Measurements from ENCODE around the gene TANC1. TPM values are rescaled to one million over a fixed set of nuclear protein-coding genes. Genes with fewer than 3 reads are reported as not detected.

TANC1 gene
- total and polyA plus RNA-seq, 5 donors, result 22.8 to 75.8 (median 46.5) TPM

DNA sequence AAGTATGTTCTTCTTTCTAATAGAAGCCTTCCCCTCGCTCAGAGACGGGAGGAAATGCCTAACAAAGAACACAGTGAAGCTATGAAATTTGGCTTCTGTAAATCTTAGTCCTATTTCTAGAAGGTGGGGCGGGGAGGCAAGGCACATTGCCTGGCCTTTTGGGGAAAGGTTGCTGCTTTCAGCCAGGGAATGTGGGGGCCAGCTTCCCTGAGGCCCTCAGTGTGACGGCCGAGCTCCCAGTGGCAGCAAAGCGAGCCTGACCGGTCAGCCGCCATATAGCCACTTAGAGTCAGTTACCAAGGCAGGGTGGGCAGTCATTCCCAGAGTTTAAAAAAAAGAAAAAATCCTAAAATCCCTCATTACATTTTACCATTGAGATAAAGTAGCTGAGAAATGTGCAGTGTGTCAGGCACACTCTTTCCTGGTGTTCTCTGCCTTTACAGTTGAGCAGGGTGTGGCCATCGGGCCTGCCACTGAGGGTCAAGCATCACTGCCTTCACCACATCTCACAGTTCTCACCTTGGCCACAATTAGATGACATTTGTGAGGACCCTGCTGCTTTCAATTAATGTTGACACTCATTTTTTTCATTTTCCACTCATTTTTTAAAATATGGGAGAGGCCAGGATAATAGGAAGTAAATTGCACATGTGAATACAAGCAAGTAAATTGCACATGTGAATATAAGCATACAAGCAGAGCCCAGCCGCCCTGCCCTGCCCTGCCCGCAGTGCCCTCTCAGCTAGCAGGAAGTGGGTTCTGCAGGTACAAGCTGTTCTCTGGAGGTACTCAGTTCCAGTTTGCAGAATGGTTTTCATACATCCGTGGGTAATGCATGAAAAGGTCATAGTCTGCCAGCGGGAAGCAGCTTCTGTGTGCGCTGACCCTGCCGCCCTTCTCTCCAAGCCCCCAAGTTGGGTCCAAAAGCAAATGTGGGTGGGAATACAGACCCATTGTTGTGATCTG is 241.2 kb downstream of the TANC1 start:
- Histone ChIP-seq H3K4me3 (ENCODE audit: low read length) (no peak overlapping the region), H3K9me3 (ENCODE audit: control insufficient read depth, low read length) (no peaks in the 10 kb centered on the region), H3K27me3 (ENCODE audit: control insufficient read depth, insufficient read depth) (no peaks in the 10 kb centered on the region), H3K27ac (ENCODE audit: low read length) (no peak overlapping the region), H3K4me1 (ENCODE audit: control insufficient read depth, insufficient read depth, low read length) (peaks cover 14% of the 10 kb centered on the region)
- WGBS, result 79% methylated on average over 15 of the region's 15 CpGs
- ATAC-seq, result peak in 1 of 2 donors; percentile 14
- intact Hi-C loops (cut with DNase I), result no loop called here
- peak in 1 of 3 donors; percentile 68 for DNase-seq

GRCh38 chr2:159211447-159212396 is 243.3 kb downstream of the TANC1 start:
- H3K9me3 ChIP-seq (ENCODE audit: control insufficient read depth, low read length), result no peaks in the 10 kb centered on the region
- H3K27ac ChIP-seq (ENCODE audit: low read length), result no peak overlapping the region
- no peaks in the 10 kb centered on the region for H3K27me3 ChIP-seq (ENCODE audit: control insufficient read depth, insufficient read depth)
- peaks cover 18% of the 10 kb centered on the region for H3K4me1 ChIP-seq (ENCODE audit: control insufficient read depth, insufficient read depth, low read length)
- 75% methylated on average over 14 of the region's 14 CpGs for WGBS
- DNase-seq (no peak), ATAC-seq (no peak)
- no peak overlapping the region for H3K4me3 ChIP-seq (ENCODE audit: low read length)
- intact Hi-C loops (cut with DNase I), result no loop called here

GRCh38 chr2:159213296-159213695 is 244.9 kb downstream of the TANC1 start:
- WGBS, result 92% methylated on average over 5 of the region's 5 CpGs
- Histone ChIP-seq H3K9me3 (ENCODE audit: control insufficient read depth, low read length) (no peaks in the 10 kb centered on the region), H3K27me3 (ENCODE audit: control insufficient read depth, insufficient read depth) (no peaks in the 10 kb centered on the region), H3K4me3 (ENCODE audit: low read length) (no peak overlapping the region), H3K4me1 (ENCODE audit: control insufficient read depth, insufficient read depth, low read length) (peaks cover 18% of the 10 kb centered on the region), H3K27ac (ENCODE audit: low read length) (no peak overlapping the region)
- DNase-seq (no peak), ATAC-seq (no peak)
- intact Hi-C loops (cut with DNase I), result no loop called here

- no peaks in the 10 kb centered on the region for H3K27me3 ChIP-seq (ENCODE audit: control insufficient read depth, insufficient read depth)
- ATAC-seq (peak in 1 of 2 donors; percentile 36), DNase-seq (no peak)
- 68% methylated on average over 3 of the region's 3 CpGs for WGBS
- no peaks in the 10 kb centered on the region for H3K9me3 ChIP-seq (ENCODE audit: control insufficient read depth, low read length)
- H3K27ac ChIP-seq (ENCODE audit: low read length), result no peak overlapping the region
- peaks cover 16% of the 10 kb centered on the region for H3K4me1 ChIP-seq (ENCODE audit: control insufficient read depth, insufficient read depth, low read length)
- no peak overlapping the region for H3K4me3 ChIP-seq (ENCODE audit: low read length)
- intact Hi-C loops (cut with DNase I), result no loop called here
Measured at GRCh38 chr2:159214325-159214865, 246.0 kb downstream of the TANC1 start.

GRCh38 chr2:159215116-159215515 is 246.7 kb downstream of the TANC1 start:
- intact Hi-C loops (cut with DNase I), result no loop called here
- DNase-seq, result no peak
- 94% methylated on average over 7 of the region's 7 CpGs for WGBS
- no peak overlapping the region for H3K4me3 ChIP-seq (ENCODE audit: low read length)
- H3K9me3 ChIP-seq (ENCODE audit: control insufficient read depth, low read length), result no peaks in the 10 kb centered on the region
- H3K27me3 ChIP-seq (ENCODE audit: control insufficient read depth, insufficient read depth), result no peaks in the 10 kb centered on the region
- no peak for ATAC-seq
- peaks cover 13% of the 10 kb centered on the region for H3K4me1 ChIP-seq (ENCODE audit: control insufficient read depth, insufficient read depth, low read length)
- H3K27ac ChIP-seq (ENCODE audit: low read length), result no peak overlapping the region

- WGBS, result 48% methylated on average over 5 of the region's 5 CpGs
- Histone ChIP-seq H3K9me3 (ENCODE audit: control insufficient read depth, low read length) (no peaks in the 10 kb centered on the region), H3K4me3 (ENCODE audit: low read length) (no peak overlapping the region), H3K4me1 (ENCODE audit: control insufficient read depth, insufficient read depth, low read length) (peaks cover 8% of the 10 kb centered on the region), H3K27ac (ENCODE audit: low read length) (no peak overlapping the region), H3K27me3 (ENCODE audit: control insufficient read depth, insufficient read depth) (no peaks in the 10 kb centered on the region)
- DNase-seq (no peak), ATAC-seq (no peak)
- intact Hi-C loops (cut with DNase I), result no loop called here
Measured at GRCh38 chr2:159217676-159218075, 249.2 kb downstream of the TANC1 start.

DNA sequence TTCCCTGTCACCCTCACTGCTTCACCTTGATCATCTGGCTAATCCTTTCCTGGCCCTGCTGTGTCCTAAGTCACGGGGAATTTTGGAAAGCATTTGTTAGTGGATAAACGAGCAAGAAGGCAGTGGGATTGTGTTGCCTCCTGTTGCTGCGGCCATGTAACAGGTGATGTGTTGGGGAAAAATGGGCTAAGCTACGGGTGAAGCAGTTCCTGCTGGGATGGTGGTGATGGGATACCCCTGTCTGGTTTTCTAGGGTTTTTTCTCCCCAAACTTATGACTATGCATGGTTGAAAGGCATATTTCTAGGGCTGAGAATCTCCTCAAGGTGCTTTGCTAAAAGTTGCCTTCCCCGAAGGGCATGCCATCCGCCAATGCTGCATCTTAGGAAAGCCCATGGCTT is 249.9 kb downstream of the TANC1 start:
- no peak for DNase-seq
- H3K27ac ChIP-seq (ENCODE audit: low read length), result no peak overlapping the region
- H3K4me3 ChIP-seq (ENCODE audit: low read length), result no peak overlapping the region
- H3K9me3 ChIP-seq (ENCODE audit: control insufficient read depth, low read length), result no peaks in the 10 kb centered on the region
- peaks cover 8% of the 10 kb centered on the region for H3K4me1 ChIP-seq (ENCODE audit: control insufficient read depth, insufficient read depth, low read length)
- intact Hi-C loops (cut with DNase I), result no loop called here
- WGBS, result 91% methylated on average over 6 of the region's 6 CpGs
- no peak for ATAC-seq
- no peaks in the 10 kb centered on the region for H3K27me3 ChIP-seq (ENCODE audit: control insufficient read depth, insufficient read depth)

DNA sequence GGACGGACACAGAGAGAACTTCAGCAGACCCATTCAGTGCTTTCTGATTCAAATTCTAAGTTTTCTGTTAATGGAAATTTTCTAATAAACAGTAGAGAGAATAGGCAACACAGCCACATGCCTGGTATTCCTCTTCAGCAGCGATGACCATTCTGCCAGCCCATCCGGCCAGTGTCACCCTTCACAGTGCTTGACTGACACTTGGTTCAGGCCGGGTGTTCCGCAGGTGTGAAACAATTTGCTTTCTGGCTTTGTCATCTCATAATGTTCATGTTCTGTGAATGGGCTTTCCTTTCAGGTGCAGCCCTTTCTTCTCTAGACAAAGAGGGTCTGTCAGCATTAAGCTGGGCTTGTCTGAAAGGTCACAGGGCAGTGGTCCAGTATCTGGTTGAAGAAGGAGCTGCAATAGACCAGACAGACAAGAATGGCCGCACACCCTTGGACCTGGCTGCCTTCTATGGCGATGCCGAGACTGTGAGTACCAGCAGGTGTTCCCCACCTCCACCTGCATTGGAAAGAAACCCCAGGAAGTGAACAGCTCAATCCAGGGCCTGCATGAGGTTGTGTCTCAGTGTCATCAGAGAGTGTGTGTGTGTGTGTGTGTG is 251.1 kb downstream of the TANC1 start:
- DNase-seq, result no peak
- Histone ChIP-seq H3K4me3 (ENCODE audit: low read length) (no peak overlapping the region), H3K27me3 (ENCODE audit: control insufficient read depth, insufficient read depth) (no peaks in the 10 kb centered on the region), H3K27ac (ENCODE audit: low read length) (no peak overlapping the region), H3K9me3 (ENCODE audit: control insufficient read depth, low read length) (no peaks in the 10 kb centered on the region), H3K4me1 (ENCODE audit: control insufficient read depth, insufficient read depth, low read length) (peaks cover 7% of the 10 kb centered on the region)
- 96% methylated on average over 8 of the region's 8 CpGs for WGBS
- ATAC-seq, result no peak
- intact Hi-C loops (cut with DNase I), result no loop called here

GRCh38 chr2:159224061-159224813 is 255.8 kb downstream of the TANC1 start:
- ATAC-seq (no peak), DNase-seq (no peak)
- Histone ChIP-seq H3K27me3 (ENCODE audit: control insufficient read depth, insufficient read depth) (no peaks in the 10 kb centered on the region), H3K4me3 (ENCODE audit: low read length) (no peak overlapping the region), H3K9me3 (ENCODE audit: control insufficient read depth, low read length) (no peaks in the 10 kb centered on the region), H3K4me1 (ENCODE audit: control insufficient read depth, insufficient read depth, low read length) (peaks cover 10% of the 10 kb centered on the region), H3K27ac (ENCODE audit: low read length) (peak overlapping the region; percentile 69)
- WGBS, result 86% methylated on average over 17 of the region's 17 CpGs
- intact Hi-C loops (cut with DNase I), result no loop called here
